ENCODE results near the gene ATF4.

DNA sequence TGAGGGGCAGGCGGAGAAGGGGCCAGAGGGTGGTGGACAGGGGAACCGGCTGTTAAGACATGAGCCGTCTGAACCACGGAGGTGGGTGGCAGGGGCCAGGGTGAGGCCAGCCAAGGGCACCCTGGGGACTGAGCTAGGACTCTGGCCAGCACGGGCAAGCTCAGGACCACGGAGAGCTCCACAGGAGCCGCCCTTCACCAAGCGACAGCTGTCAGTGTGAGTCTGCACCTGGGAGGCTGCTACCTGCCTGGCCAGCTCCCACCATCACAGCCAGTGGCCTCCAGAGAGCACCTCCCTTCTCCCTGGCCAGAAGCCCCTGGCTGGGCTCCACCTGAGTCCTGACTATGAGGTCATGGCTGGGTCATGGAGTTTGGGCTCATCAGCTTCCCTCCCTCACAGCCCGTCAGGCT, 41.9 kb upstream of the ATF4 start:
- TF ChIP-seq POLR2AphosphoS5 (IDR thresholded peaks at IDR 0.05; ENCODE audit: low read depth, low read length) = no peak
- TF ChIP-seq, protein P1, sequence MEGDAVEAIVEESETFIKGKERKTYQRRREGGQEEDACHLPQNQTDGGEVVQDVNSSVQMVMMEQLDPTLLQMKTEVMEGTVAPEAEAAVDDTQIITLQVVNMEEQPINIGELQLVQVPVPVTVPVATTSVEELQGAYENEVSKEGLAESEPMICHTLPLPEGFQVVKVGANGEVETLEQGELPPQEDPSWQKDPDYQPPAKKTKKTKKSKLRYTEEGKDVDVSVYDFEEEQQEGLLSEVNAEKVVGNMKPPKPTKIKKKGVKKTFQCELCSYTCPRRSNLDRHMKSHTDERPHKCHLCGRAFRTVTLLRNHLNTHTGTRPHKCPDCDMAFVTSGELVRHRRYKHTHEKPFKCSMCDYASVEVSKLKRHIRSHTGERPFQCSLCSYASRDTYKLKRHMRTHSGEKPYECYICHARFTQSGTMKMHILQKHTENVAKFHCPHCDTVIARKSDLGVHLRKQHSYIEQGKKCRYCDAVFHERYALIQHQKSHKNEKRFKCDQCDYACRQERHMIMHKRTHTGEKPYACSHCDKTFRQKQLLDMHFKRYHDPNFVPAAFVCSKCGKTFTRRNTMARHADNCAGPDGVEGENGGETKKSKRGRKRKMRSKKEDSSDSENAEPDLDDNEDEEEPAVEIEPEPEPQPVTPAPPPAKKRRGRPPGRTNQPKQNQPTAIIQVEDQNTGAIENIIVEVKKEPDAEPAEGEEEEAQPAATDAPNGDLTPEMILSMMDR (IDR thresholded peaks at IDR 0.05 in 2 of 3, conservative IDR thresholded peaks at IDR 0.05 in 1 of 3; ENCODE audit: borderline replicate concordance in 1 of 3, insufficient read depth in 1 of 3, low read depth in 2 of 3, low read length in 2 of 3) = no peak
- no peak for TF ChIP-seq CBX3 (IDR thresholded peaks at IDR 0.05; ENCODE audit: low read depth)
